ENCODE measurements around the gene PSD2. TPM values are rescaled to one million over a fixed set of nuclear protein-coding genes. Genes with fewer than 3 reads are reported as not detected.

Gene PSD2
- total and polyA plus RNA-seq, 2 donors, result 0.82 to 0.90 TPM

GRCh38 chr5:139847091-139847490 is 51.5 kb downstream of the PSD2 start:
- no peak overlapping the region for H3K27ac ChIP-seq (ENCODE audit: low read depth in 1 of 2, low read length in 1 of 2)
- WGBS, result 33% methylated on average over 10 of the region's 10 CpGs
- DNase-seq (ENCODE audit: low read depth in 6 of 9, low spot score in 9 of 9), result no peak
- no peak overlapping the region for H3K4me3 ChIP-seq (ENCODE audit: low read length in 2 of 2)
- no peaks in the 10 kb centered on the region for H3K36me3 ChIP-seq (ENCODE audit: control insufficient read depth in 2 of 2, insufficient read depth in 2 of 2, low read length in 1 of 2)
- peaks cover 45 to 85% of the 10 kb centered on the region in 2 donors for H3K27me3 ChIP-seq (ENCODE audit: control insufficient read depth in 2 of 2, insufficient read depth in 1 of 2, low read length in 1 of 2)
- no peaks in the 10 kb centered on the region for H3K9me3 ChIP-seq (ENCODE audit: control insufficient read depth in 2 of 2, insufficient read depth in 1 of 2, low read length in 1 of 2)
- no peaks in the 10 kb centered on the region for H3K4me1 ChIP-seq (ENCODE audit: control insufficient read depth in 2 of 2, insufficient read depth in 2 of 2, low read length in 2 of 2)

- peak overlapping the region; percentile 26 to 62 for H3K4me3 ChIP-seq (ENCODE audit: low read length in 2 of 2)
- H3K27ac ChIP-seq (ENCODE audit: low read depth in 1 of 2, low read length in 1 of 2), result no peak overlapping the region
- peaks cover 45 to 83% of the 10 kb centered on the region in 2 donors for H3K27me3 ChIP-seq (ENCODE audit: control insufficient read depth in 2 of 2, insufficient read depth in 1 of 2, low read length in 1 of 2)
- H3K36me3 ChIP-seq (ENCODE audit: control insufficient read depth in 2 of 2, insufficient read depth in 2 of 2, low read length in 1 of 2), result no peaks in the 10 kb centered on the region
- no peaks in the 10 kb centered on the region for H3K9me3 ChIP-seq (ENCODE audit: control insufficient read depth in 2 of 2, insufficient read depth in 1 of 2, low read length in 1 of 2)
- WGBS, result under 1% methylated on average over 107 of the region's 107 CpGs
- DNase-seq (ENCODE audit: low read depth in 6 of 9, low spot score in 9 of 9), result peak in 7 of 9 donors; percentile 16 to 69 (median 36)
- H3K4me1 ChIP-seq (ENCODE audit: control insufficient read depth in 2 of 2, insufficient read depth in 2 of 2, low read length in 2 of 2), result no peaks in the 10 kb centered on the region
These were observed 52.3 kb downstream of the PSD2 start for GRCh38 chr5:139847790-139848507.

DNA sequence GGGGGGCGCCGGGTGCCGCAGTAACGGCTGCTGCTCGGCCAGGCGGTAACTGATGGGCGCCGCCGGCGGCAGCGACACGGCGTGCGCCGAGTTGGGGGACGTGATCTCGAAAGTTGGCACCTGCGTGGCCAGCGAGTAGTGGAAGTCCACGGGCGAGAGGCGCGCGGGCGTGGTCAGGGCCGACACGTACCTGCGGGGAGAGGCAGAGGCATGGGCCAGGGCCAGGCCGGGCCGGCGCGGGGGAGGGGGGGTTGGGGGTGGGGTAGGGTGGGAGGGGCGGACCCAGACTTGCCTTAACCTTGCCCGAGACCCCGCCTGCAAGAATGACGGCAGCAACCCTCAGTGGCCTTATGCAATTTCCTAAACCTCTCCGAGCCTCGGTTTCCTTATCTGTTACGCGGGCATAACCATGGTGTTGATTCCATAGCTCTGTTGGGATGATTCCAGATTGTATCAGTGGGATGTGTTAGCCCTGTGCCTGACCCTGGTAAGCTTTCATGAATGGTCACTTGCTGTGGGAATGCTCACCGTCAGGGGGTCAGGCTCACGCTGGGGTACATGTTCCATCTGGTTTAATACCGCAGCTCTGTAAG is 53.0 kb downstream of the PSD2 start:
- 13% methylated on average over 43 of the region's 43 CpGs for WGBS
- Histone ChIP-seq H3K9me3 (ENCODE audit: control insufficient read depth in 2 of 2, insufficient read depth in 1 of 2, low read length in 1 of 2) (no peaks in the 10 kb centered on the region), H3K36me3 (ENCODE audit: control insufficient read depth in 2 of 2, insufficient read depth in 2 of 2, low read length in 1 of 2) (no peaks in the 10 kb centered on the region), H3K4me1 (ENCODE audit: control insufficient read depth in 2 of 2, insufficient read depth in 2 of 2, low read length in 2 of 2) (no peaks in the 10 kb centered on the region), H3K27me3 (ENCODE audit: control insufficient read depth in 2 of 2, insufficient read depth in 1 of 2, low read length in 1 of 2) (peaks cover 45 to 81% of the 10 kb centered on the region in 2 donors), H3K27ac (ENCODE audit: low read depth in 1 of 2, low read length in 1 of 2) (peak overlapping the region in 1 of 2 donors; percentile 15), H3K4me3 (ENCODE audit: low read length in 2 of 2) (peak overlapping the region; percentile 26 to 62)
- peak in 1 of 9 donors; percentile 8 for DNase-seq (ENCODE audit: low read depth in 6 of 9, low spot score in 9 of 9)

DNA sequence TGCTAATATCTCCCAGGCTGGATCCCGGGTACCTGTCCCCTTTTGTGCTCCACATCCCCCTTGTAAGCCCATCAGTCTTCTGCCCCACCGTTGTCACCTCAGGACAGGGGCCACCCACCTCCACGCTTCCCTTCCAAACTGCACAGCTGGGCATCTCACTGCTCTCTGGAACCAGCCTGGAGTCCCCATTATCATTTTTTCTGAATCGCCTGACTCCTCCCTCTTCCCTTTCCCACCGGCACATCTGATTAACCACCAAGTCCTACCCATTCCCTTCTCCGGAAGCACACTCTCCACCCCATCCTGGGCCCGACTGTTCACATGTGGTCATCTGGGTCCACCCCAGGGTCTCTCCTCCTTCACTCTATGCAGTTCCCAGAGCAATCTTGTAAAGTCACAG is 53.9 kb downstream of the PSD2 start:
- Histone ChIP-seq H3K36me3 (ENCODE audit: control insufficient read depth in 2 of 2, insufficient read depth in 2 of 2, low read length in 1 of 2) (no peaks in the 10 kb centered on the region), H3K27ac (ENCODE audit: low read depth in 1 of 2, low read length in 1 of 2) (no peak overlapping the region), H3K27me3 (ENCODE audit: control insufficient read depth in 2 of 2, insufficient read depth in 1 of 2, low read length in 1 of 2) (peaks cover 45 to 79% of the 10 kb centered on the region in 2 donors), H3K4me1 (ENCODE audit: control insufficient read depth in 2 of 2, insufficient read depth in 2 of 2, low read length in 2 of 2) (no peaks in the 10 kb centered on the region), H3K9me3 (ENCODE audit: control insufficient read depth in 2 of 2, insufficient read depth in 1 of 2, low read length in 1 of 2) (no peaks in the 10 kb centered on the region), H3K4me3 (ENCODE audit: low read length in 2 of 2) (no peak overlapping the region)
- 91% methylated on average over 7 of the region's 7 CpGs for WGBS
- DNase-seq (ENCODE audit: low read depth in 6 of 9, low spot score in 9 of 9), result no peak

- DNase-seq (ENCODE audit: low read depth in 6 of 9, low spot score in 9 of 9), result no peak
- no peaks in the 10 kb centered on the region for H3K9me3 ChIP-seq (ENCODE audit: control insufficient read depth in 2 of 2, insufficient read depth in 1 of 2, low read length in 1 of 2)
- 93% methylated on average over 2 of the region's 2 CpGs for WGBS
- no peaks in the 10 kb centered on the region for H3K4me1 ChIP-seq (ENCODE audit: control insufficient read depth in 2 of 2, insufficient read depth in 2 of 2, low read length in 2 of 2)
- peaks cover 43 to 75% of the 10 kb centered on the region in 2 donors for H3K27me3 ChIP-seq (ENCODE audit: control insufficient read depth in 2 of 2, insufficient read depth in 1 of 2, low read length in 1 of 2)
- no peak overlapping the region for H3K4me3 ChIP-seq (ENCODE audit: low read length in 2 of 2)
- no peak overlapping the region for H3K27ac ChIP-seq (ENCODE audit: low read depth in 1 of 2, low read length in 1 of 2)
- H3K36me3 ChIP-seq (ENCODE audit: control insufficient read depth in 2 of 2, insufficient read depth in 2 of 2, low read length in 1 of 2), result no peaks in the 10 kb centered on the region
These were observed 54.3 kb downstream of the PSD2 start for GRCh38 chr5:139849942-139850341.

DNA sequence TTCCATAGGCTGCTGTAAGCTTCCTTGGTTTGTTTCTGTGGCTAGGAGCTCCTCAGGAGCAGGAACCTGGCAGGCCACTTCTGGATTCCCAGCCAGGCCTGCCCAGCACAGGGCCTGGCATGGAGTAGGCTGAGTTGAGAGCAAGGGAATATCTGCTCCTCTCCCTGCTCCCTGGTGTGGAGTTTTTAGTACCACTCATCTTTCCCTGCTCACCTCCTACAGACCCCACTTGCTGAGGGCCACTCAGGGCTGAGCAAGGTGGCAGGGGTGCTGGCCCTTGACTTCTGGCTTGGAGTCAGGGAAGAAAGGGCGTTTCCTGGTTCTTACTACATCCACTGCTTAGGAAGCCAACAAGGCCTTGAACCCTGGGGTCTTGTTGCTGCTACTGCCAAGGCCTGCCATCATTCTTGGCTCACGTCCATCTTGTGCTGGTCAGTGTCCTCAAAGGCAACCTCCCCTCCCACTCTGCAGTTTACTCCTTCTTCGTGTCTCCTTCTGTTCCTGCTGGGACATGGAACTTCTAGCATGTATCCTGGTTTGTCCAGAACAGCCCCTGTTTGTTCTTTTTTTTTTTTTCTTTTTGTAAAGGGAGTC is 54.9 kb downstream of the PSD2 start:
- Histone ChIP-seq H3K27me3 (ENCODE audit: control insufficient read depth in 2 of 2, insufficient read depth in 1 of 2, low read length in 1 of 2) (peaks cover 43 to 73% of the 10 kb centered on the region in 2 donors), H3K27ac (ENCODE audit: low read depth in 1 of 2, low read length in 1 of 2) (no peak overlapping the region), H3K9me3 (ENCODE audit: control insufficient read depth in 2 of 2, insufficient read depth in 1 of 2, low read length in 1 of 2) (no peaks in the 10 kb centered on the region), H3K4me3 (ENCODE audit: low read length in 2 of 2) (no peak overlapping the region), H3K4me1 (ENCODE audit: control insufficient read depth in 2 of 2, insufficient read depth in 2 of 2, low read length in 2 of 2) (no peaks in the 10 kb centered on the region), H3K36me3 (ENCODE audit: control insufficient read depth in 2 of 2, insufficient read depth in 2 of 2, low read length in 1 of 2) (no peaks in the 10 kb centered on the region)
- DNase-seq (ENCODE audit: low read depth in 6 of 9, low spot score in 9 of 9), result no peak
- 97% methylated on average over 3 of the region's 3 CpGs for WGBS

DNA sequence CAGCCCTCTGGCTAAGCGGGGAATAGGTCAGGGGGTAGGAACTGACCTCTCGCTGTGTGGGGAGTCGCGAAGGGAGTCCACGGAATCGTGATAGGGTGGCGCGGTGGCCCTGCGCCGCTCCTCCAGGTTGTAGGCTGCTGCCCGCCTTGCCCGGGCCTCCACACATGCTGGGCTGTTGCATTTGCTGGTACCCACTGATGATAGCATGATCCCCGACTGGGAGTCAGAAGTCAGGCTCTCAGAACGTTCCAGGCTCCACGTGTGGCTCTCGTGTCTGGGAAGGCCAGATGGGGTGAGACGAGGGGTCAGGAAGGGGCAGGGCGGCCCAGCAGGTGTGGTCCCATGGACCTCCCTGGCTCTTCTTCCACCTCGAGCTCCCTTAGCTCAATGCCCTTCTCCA is 56.0 kb downstream of the PSD2 start:
- H3K9me3 ChIP-seq (ENCODE audit: control insufficient read depth in 2 of 2, insufficient read depth in 1 of 2, low read length in 1 of 2), result no peaks in the 10 kb centered on the region
- H3K27ac ChIP-seq (ENCODE audit: low read depth in 1 of 2, low read length in 1 of 2), result no peak overlapping the region
- WGBS, result 96% methylated on average over 19 of the region's 19 CpGs
- peaks cover 32 to 70% of the 10 kb centered on the region in 2 donors for H3K27me3 ChIP-seq (ENCODE audit: control insufficient read depth in 2 of 2, insufficient read depth in 1 of 2, low read length in 1 of 2)
- DNase-seq (ENCODE audit: low read depth in 6 of 9, low spot score in 9 of 9), result no peak
- no peaks in the 10 kb centered on the region for H3K36me3 ChIP-seq (ENCODE audit: control insufficient read depth in 2 of 2, insufficient read depth in 2 of 2, low read length in 1 of 2)
- H3K4me1 ChIP-seq (ENCODE audit: control insufficient read depth in 2 of 2, insufficient read depth in 2 of 2, low read length in 2 of 2), result no peaks in the 10 kb centered on the region
- no peak overlapping the region for H3K4me3 ChIP-seq (ENCODE audit: low read length in 2 of 2)

DNA sequence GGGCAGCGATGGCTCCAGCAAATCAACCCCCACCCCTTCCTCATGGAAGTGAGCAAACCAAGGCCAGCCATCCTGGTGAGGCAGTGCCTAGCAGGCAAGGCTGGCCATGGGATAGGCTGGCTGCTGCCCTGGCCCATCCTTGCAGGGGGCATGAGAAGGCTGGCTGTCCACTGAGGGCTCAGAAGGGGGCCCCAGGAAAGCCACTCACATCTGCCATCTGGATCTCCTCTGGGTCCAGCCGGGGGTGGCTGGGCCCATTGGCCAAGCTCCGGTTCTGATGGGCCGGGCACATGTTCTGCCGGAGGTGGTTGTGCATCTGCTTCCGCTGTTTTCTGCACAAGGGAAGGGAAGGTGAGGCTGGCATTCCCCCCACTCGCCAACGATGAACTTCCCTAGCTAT is 57.1 kb downstream of the PSD2 start:
- H3K4me3 ChIP-seq (ENCODE audit: low read length in 2 of 2), result no peak overlapping the region
- no peaks in the 10 kb centered on the region for H3K9me3 ChIP-seq (ENCODE audit: control insufficient read depth in 2 of 2, insufficient read depth in 1 of 2, low read length in 1 of 2)
- H3K27ac ChIP-seq (ENCODE audit: low read depth in 1 of 2, low read length in 1 of 2), result no peak overlapping the region
- peaks cover 21 to 66% of the 10 kb centered on the region in 2 donors for H3K27me3 ChIP-seq (ENCODE audit: control insufficient read depth in 2 of 2, insufficient read depth in 1 of 2, low read length in 1 of 2)
- H3K36me3 ChIP-seq (ENCODE audit: control insufficient read depth in 2 of 2, insufficient read depth in 2 of 2, low read length in 1 of 2), result no peaks in the 10 kb centered on the region
- 95% methylated on average over 8 of the region's 8 CpGs for WGBS
- no peaks in the 10 kb centered on the region for H3K4me1 ChIP-seq (ENCODE audit: control insufficient read depth in 2 of 2, insufficient read depth in 2 of 2, low read length in 2 of 2)
- no peak for DNase-seq (ENCODE audit: low read depth in 6 of 9, low spot score in 9 of 9)

- no peaks in the 10 kb centered on the region for H3K9me3 ChIP-seq (ENCODE audit: control insufficient read depth in 2 of 2, insufficient read depth in 1 of 2, low read length in 1 of 2)
- DNase-seq (ENCODE audit: low read depth in 6 of 9, low spot score in 9 of 9), result no peak
- H3K27ac ChIP-seq (ENCODE audit: low read depth in 1 of 2, low read length in 1 of 2), result no peak overlapping the region
- WGBS, result 98% methylated on average over 7 of the region's 7 CpGs
- no peak overlapping the region for H3K4me3 ChIP-seq (ENCODE audit: low read length in 2 of 2)
- no peaks in the 10 kb centered on the region for H3K36me3 ChIP-seq (ENCODE audit: control insufficient read depth in 2 of 2, insufficient read depth in 2 of 2, low read length in 1 of 2)
- peaks cover 7 to 64% of the 10 kb centered on the region in 2 donors for H3K27me3 ChIP-seq (ENCODE audit: control insufficient read depth in 2 of 2, insufficient read depth in 1 of 2, low read length in 1 of 2)
- H3K4me1 ChIP-seq (ENCODE audit: control insufficient read depth in 2 of 2, insufficient read depth in 2 of 2, low read length in 2 of 2), result no peaks in the 10 kb centered on the region
These were observed 58.5 kb downstream of the PSD2 start for GRCh38 chr5:139854029-139854605.
